ENCODE results near the gene TM4SF5.
"Not testable (repeated sequence)": the region's sequence is repeated elsewhere in the genome, so short reads cannot be mapped to it uniquely, and the experiment has no call there.

TM4SF5 gene

GRCh38 chr17:4789951-4790704, 18.4 kb downstream of the TM4SF5 start:
- peak; percentile 55 for DNase-seq (ENCODE audit: low read depth, low spot score)

DNA sequence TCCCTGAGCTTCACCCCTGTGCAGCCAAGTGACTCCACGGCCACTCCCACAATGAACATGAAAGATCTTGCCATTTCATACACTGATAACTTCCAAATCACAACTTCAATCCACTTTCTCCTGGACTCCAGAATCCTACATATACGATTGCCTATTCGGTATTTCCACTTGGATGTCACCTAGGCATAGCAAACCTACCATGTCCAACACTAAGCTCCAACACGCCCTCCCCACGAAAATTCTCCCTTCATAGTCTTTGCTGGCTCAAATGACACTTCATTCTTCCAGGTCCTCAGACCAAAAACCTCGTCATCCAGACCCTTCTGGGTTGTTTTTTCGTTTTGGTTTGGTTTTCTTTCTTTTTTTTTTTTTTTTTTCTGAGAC, 19.0 kb downstream of the TM4SF5 start:
- DNase-seq (ENCODE audit: low read depth, low spot score): no peak

DNA sequence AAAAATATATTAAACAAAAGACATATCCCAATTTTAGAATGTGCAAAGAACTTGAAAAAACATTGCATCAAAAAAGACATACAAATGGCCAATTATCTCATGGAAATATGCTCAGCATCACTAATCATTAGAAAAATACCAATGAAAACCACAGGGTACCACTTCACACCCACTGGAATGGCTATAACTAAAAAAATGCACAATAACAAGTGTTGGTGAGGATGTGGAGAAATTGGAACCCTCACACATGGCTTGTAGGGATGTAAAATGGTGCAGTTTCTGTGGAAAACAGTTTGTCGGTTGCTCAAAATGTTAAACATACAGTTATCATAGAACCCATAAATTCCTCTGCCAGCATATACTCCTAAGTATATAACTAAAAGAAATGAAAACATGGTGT, 23.5 kb downstream of the TM4SF5 start:
- no peak for DNase-seq (ENCODE audit: low read depth, low spot score)

DNA sequence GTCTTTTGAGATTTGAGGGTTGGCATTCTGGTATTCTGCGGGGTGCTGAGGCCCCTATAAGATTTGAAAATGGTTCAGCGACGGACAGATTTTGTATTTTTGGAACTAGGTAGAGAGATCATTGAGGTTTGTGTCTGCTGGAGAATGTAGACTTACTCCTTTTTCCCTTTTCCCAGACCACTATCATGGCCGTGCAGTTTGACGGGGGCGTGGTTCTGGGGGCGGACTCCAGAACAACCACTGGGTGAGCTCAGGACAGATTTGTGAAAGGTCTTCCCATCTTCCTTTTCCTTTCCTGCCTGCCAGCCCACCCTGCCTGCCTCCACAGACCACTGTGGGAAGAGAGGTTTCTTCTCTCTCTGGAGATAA, 24.9 kb downstream of the TM4SF5 start:
- DNase-seq (ENCODE audit: low read depth, low spot score): no peak

- no peak for DNase-seq (ENCODE audit: low read depth, low spot score)
Observed at GRCh38 chr17:4800462-4801196, 28.9 kb downstream of the TM4SF5 start.

DNA sequence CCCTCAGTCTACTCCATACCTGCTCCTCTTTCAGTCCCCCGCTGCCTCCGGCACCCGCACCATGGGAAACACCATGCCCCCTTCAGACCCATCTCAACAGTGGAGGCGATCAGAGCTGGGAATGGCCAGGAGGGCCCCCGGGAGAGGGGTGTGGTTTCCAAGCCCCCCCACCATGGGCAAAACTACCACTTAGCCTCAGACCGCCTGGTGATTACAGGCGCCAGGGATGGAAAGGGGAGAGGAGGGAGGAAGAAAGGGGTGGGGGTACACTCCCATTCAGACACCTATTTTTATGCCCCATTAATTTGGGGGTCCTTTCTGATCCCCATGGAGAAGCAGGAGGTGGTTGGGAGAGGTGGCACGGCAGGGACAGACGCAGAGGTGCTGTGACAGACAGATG, 30.5 kb downstream of the TM4SF5 start, which contains the start of gene C17orf114:
TSS of gene C17orf114 (minus strand) at position 101 of the 400 bp plus-strand sequence.
- DNase-seq (ENCODE audit: low read depth, low spot score): no peak

- DNase-seq (ENCODE audit: low read depth, low spot score): no peak
Observed at GRCh38 chr17:4806456-4806776, 34.7 kb downstream of the TM4SF5 start.

GRCh38 chr17:4806777-4807604, 35.3 kb downstream of the TM4SF5 start, which contains the start of gene PLD2:
TSS of gene PLD2 (plus strand) at chr17:4807152. CDS start at chr17:4807773, 621 bp downstream.
- peak; percentile 74 for DNase-seq (ENCODE audit: low read depth, low spot score)

DNA sequence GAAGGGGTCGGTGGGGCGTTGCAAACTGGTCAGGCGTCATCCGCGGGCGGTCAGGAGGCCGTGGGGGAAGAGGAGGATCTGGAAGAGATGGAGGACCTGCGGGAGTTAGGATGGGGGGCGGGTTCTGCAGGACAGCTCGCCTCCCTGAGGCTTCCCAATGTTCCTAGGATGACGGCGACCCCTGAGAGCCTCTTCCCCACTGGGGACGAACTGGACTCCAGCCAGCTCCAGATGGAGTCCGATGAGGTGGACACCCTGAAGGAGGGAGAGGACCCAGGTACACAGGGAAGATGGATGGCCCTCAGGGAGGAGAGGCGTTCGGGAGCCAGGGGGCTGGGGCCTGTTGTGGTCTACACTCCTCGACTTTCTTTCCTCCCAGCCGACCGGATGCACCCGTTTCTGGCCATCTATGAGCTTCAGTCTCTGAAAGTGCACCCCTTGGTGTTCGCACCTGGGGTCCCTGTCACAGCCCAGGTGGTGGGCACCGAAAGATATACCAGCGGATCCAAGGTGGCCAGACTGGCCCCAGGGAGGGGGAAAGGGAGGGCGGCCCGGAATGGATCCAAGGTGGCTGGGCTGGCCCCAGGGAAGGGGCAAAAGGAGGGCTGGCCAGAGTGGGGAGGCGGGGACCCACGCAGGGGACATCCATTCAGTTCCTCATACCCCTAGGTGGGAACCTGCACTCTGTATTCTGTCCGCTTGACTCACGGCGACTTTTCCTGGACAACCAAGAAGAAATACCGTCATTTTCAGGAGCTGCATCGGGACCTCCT, 36.1 kb downstream of the TM4SF5 start:
- no peak for DNase-seq (ENCODE audit: low read depth, low spot score)

DNA sequence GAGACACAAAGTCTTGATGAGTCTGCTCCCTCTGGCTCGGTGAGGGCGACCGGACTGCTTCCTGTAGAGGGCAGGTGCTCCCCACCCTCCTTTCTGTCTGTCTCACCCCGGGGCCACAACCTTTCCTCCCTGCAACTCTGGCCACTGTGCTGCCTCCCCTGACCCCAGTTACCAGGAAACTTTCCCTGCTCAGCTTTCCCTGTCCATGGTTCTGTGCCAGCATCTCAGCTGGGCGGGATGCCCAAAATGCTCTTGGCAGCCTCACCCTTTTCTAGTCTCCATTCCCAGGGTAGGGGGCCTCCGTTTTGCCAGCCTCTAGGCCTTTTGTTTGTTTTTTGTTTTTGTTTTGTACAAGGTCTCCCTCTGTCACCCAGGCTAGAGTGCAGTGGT, 36.7 kb downstream of the TM4SF5 start:
- no peak for DNase-seq (ENCODE audit: low read depth, low spot score)

- DNase-seq (ENCODE audit: low read depth, low spot score): no peak
Observed at GRCh38 chr17:4810696-4811290, 39.1 kb downstream of the TM4SF5 start.

- DNase-seq (ENCODE audit: low read depth, low spot score): no peak
Observed at GRCh38 chr17:4811471-4811870, 39.8 kb downstream of the TM4SF5 start.

DNA sequence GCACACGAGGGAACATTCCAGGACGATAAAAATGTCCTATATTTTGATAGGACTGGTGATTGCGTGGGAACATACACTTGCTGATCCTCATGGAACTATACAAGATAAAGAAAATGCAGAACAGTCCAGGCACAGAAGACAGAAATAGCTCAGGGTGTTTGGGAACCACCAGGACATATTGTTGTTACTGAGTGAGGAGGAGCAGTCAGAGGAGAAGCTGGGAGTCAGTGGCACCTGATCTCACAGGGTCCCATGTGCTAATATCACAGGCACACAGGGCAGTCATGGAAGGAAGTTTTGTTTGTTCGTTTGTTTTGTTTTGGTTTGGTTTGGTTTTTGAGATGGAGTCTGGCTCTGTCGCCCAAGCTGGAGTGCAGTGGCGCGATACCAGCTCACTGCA, 41.0 kb downstream of the TM4SF5 start:
- DNase-seq (ENCODE audit: low read depth, low spot score): no peak

- DNase-seq (ENCODE audit: low read depth, low spot score): no peak
Observed at GRCh38 chr17:4815043-4815675, 43.5 kb downstream of the TM4SF5 start.

GRCh38 chr17:4816826-4817225, 45.1 kb downstream of the TM4SF5 start:
- no peak for DNase-seq (ENCODE audit: low read depth, low spot score)

GRCh38 chr17:4818276-4818675, 46.6 kb downstream of the TM4SF5 start:
- DNase-seq (ENCODE audit: low read depth, low spot score): no peak

DNA sequence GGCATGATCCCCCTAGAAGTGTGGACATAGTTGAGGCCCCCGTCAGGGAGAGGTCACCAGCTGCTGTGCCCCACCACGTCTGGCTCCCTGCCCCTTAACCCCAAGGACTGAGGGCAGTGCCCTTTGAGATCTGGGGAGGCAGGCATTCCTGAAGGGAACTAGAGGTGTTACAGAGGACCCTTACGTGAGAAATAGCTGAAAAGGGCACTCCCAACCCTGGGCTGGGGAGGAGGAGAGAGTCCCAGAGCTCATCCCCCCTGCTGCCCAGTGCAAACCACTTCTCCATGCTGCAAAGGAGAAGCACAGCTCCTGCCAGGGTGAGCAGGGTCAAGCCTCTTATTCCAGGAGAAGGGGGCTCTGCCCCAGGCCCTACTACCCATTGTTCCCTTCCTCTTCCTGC, 51.1 kb downstream of the TM4SF5 start:
- no peak for DNase-seq (ENCODE audit: low read depth, low spot score)

- no peak for DNase-seq (ENCODE audit: low read depth, low spot score)
Observed at GRCh38 chr17:4823373-4824089, 51.8 kb downstream of the TM4SF5 start.

DNA sequence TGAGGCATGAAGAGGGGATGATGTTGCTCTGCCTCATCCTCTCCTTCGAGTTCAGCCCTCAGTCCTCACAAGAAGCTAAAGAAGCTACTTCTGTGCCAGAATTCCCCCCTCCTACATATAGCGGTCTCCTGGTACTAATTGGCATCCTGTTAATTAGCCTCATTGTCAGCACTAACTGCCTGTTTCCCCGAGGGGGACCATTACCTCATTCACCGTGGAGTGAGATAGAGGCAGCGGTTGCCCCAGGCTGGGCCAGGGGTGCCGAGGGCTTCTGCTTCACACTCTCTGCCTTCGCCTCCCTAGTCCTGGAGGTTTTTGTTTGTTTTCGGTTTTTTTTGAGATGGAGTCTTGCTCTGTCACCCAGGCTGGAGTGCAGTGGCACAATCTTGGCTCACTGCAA, 55.7 kb downstream of the TM4SF5 start:
- DNase-seq (ENCODE audit: low read depth, low spot score): no peak

- DNase-seq (ENCODE audit: low read depth, low spot score): not testable (repeated sequence)
Observed at GRCh38 chr17:4832829-4833177, 61.1 kb downstream of the TM4SF5 start.
